Activated CD4-positive, alpha-beta memory T cell treated with anti-CD3 and anti-CD28 coated beads, Interleukin-2, amount 10 ng/mL, durations not matched to agents 7 days and 5 days (primary cell): ENCODE measurements around the gene ZNF438. TPM values are rescaled to one million over a fixed set of nuclear protein-coding genes. Genes with fewer than 3 reads are reported as not detected.
"Not testable (repeated sequence)": the region's sequence is repeated elsewhere in the genome, so short reads cannot be mapped to it uniquely, and the experiment has no call there.

Source experiments
- CTCF ChIA-PET: fragments of 350-600 bp; sonication (Branson Sonifier 250); formaldehyde crosslinking; loops from one replicate; lab custom pipeline; 2021; ENCODE audit warnings: antibody characterized with exemption, inconsistent platforms; lab: Charles Lee
- POLR2A ChIA-PET: fragments of 350-600 bp; sonication (Branson Sonifier 250); formaldehyde crosslinking; loops from one replicate; lab custom pipeline; 2021; ENCODE audit warnings: antibody characterized with exemption; lab: Charles Lee
- DNase-seq: peaks from one replicate; pipeline ENCODE4 v3.0.0-alpha.2; 2020
- H3K27ac Mint-ChIP-seq: one replicate; pipeline ENCODE4 v1.8.0; 2021; ENCODE audit warnings: mild to moderate bottlenecking, mixed read lengths
- H3K27me3 Mint-ChIP-seq: one replicate; pipeline ENCODE4 v1.8.0; 2021; ENCODE audit warnings: mixed read lengths
- H3K36me3 Mint-ChIP-seq: one replicate; pipeline ENCODE4 v1.8.0; 2021; ENCODE audit warnings: low read depth, mixed read lengths
- H3K4me1 Mint-ChIP-seq: one replicate; pipeline ENCODE4 v1.8.0; 2021; ENCODE audit warnings: mixed read lengths
- H3K4me3 Mint-ChIP-seq: one replicate; pipeline ENCODE4 v1.8.0; 2021; ENCODE audit warnings: mild to moderate bottlenecking, mixed read lengths
- H3K9me3 Mint-ChIP-seq: one replicate; pipeline ENCODE4 v1.8.0; 2021; ENCODE audit warnings: mixed read lengths
- total RNA-seq, 2 experiments: library from RNA; stranded (reverse); gene quantifications; one replicate each; pipeline ENCODE4 v1.2.3, GENCODE V29; 2021

The ZNF438 gene
- total RNA-seq, 2 experiments from 2014 or later: 6.3 to 6.5 TPM

DNA sequence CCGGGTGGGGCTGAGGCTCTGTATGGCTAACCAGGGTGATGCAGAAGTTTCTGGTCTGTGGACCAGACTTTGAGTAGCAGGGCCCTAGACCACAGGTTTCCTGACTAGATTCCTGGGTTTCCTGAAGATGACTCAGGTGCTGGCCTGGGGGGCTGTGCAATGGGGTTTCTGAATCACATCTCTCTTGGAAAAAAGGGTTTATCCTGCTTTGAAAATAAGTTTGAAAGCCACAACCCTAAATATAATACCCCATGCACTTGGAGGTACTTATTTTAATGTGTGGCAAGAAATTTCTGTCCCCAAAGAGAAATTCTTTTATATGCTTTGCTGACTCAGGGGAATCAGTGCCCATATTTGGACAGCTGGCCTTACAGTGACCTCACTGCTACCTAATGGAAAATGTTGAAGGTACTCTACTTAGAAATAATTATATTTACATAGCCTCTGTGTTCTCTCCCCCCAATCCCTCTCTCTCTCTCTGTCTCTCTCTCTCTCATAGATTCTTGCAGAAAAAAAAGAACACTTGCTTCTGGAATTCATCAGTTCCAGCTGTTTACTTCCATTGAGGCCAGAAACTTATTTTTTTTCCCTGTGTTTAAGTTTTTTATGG lies 217.7 kb downstream of the ZNF438 start:
- Mint-ChIP-seq H3K27me3 (no peaks in the 10 kb centered on the region), H3K4me1 (peaks cover 32% of the 10 kb centered on the region), H3K27ac (no peak overlapping the region), H3K36me3 (no peaks in the 10 kb centered on the region), H3K4me3 (no peak overlapping the region), H3K9me3 (no peaks in the 10 kb centered on the region)
- DNase-seq: no peak
- CTCF ChIA-PET: no interaction called here
- POLR2A ChIA-PET: no interaction called here

DNA sequence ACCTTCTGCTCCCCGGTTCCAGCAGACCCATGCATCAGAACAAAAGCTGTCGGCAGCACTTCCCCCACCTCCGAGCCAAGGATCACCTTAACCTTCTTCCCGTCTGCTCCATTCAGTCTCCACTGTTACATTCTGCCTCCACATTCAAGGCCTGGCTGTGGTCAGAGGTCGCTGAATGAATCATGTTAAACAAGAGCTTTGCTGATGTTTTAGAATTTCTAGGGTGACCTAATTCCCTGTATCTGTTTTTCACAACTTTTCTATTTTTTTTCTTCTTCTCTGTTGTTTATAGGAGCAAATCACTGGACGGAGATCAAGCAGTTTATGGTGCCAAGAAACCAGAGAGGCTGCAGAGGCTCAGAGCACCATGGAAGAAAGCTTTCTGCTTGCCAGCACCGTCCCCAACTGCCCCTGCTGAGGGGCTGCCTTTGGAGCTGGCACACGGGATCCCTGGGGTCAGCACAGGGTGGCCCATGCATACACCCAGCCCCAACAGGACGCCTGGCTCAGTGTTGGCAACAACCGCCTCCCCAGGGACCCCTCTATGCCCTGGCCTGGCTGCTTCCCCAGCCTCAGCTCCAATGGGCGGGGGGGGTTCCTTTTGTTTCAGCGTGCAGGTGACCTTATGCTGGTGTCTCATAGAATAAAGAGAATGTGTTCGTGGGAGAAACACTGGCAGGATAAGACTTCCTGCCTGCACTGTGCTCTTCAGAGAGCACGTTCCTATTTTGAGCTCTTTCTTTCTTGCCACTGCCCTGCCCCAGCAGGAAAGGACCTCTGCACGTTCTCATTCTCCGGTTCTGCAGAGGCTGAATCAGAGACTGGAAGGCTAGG lies 219.4 kb downstream of the ZNF438 start:
- no peaks in the 10 kb centered on the region for H3K27me3 Mint-ChIP-seq
- no peaks in the 10 kb centered on the region for H3K9me3 Mint-ChIP-seq
- no peaks in the 10 kb centered on the region for H3K36me3 Mint-ChIP-seq
- H3K4me1 Mint-ChIP-seq: peaks cover 32% of the 10 kb centered on the region
- ChIA-PET POLR2A (interaction anchor here (1.0 kb wide), 1 partner anchor 130 kb away, joined by 4 read pairs; no protein-coding TSS in a partner anchor), CTCF (interaction anchor here (0.7 to 1.6 kb wide), 3 partner anchors 28 to 1023 kb away, joined by 3 to 6 read pairs (median 4); no protein-coding TSS in a partner anchor)
- no peak for DNase-seq
- peak overlapping the region; percentile 56 for H3K27ac Mint-ChIP-seq
- no peak overlapping the region for H3K4me3 Mint-ChIP-seq

DNA sequence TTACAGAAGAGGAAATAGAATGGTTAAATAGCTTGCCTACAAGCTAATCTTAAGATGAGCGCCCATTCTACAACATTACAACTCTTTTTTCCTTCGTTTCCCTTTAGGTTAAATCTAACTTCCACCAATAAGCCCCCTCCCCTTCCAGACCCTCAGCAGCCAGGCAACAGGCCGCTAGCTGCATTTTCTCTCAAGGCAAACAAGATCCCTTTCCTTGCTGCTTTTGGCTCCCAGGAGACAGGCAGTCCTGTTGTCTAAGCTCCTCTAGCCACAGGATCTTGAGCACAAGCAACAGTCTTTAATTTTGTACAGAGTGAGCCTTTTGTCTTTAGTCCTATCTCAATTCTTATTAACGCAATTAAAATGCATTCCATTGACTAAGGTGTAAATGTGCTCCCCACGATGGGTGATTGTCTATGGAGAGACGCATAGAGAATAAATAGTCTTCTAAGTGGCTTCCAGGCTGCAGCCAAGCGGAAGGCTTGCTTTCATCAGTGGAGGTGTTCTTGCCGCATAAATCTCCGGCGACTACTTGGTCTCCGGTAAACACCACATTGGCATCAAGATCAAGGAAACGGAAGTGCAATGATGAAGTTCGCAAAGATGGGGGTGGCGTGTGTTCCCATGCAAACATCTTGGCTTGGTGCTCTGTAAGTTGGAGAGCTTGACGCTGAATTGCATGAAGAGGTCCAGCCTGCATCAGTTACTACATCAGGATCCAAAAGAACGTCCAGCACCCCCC lies 220.2 kb downstream of the ZNF438 start:
- no peaks in the 10 kb centered on the region for H3K9me3 Mint-ChIP-seq
- H3K4me3 Mint-ChIP-seq: no peak overlapping the region
- POLR2A ChIA-PET: no interaction called here
- H3K36me3 Mint-ChIP-seq: no peaks in the 10 kb centered on the region
- CTCF ChIA-PET: interaction anchor here (0.7 to 0.8 kb wide), 2 partner anchors 27 to 1024 kb away, joined by 4 read pairs; no protein-coding TSS in a partner anchor
- H3K27ac Mint-ChIP-seq: peak overlapping the region; percentile 56
- DNase-seq: no peak
- H3K27me3 Mint-ChIP-seq: no peaks in the 10 kb centered on the region
- H3K4me1 Mint-ChIP-seq: peaks cover 32% of the 10 kb centered on the region

DNA sequence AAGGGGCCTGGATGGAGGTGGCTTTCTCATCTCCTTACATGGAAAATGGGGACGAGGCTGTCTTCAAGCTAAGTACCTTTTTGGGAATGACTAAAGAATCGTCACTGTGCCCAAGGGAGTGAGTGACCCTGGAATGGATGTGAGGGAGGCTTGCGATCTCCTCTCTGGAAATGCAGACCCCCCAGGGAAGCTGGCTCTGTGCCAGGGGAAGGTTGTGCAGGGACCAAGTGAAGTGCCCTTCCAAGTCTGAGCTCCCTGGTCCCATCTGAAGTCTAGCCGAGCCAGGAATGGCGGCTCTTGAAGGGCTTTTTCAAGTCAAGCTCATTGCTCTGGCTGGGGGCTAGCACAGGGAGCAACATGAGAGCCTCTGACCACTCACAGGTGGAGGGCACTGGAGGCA lies 221.2 kb downstream of the ZNF438 start:
- Mint-ChIP-seq H3K27ac (no peak overlapping the region), H3K9me3 (no peaks in the 10 kb centered on the region), H3K36me3 (no peaks in the 10 kb centered on the region), H3K4me3 (no peak overlapping the region), H3K4me1 (peaks cover 32% of the 10 kb centered on the region), H3K27me3 (no peaks in the 10 kb centered on the region)
- ChIA-PET POLR2A (no interaction called here), CTCF (interaction anchor here (1.1 to 1.4 kb wide), 2 partner anchors 8 to 139 kb away, joined by 3 read pairs; no protein-coding TSS in a partner anchor)
- no peak for DNase-seq

DNA sequence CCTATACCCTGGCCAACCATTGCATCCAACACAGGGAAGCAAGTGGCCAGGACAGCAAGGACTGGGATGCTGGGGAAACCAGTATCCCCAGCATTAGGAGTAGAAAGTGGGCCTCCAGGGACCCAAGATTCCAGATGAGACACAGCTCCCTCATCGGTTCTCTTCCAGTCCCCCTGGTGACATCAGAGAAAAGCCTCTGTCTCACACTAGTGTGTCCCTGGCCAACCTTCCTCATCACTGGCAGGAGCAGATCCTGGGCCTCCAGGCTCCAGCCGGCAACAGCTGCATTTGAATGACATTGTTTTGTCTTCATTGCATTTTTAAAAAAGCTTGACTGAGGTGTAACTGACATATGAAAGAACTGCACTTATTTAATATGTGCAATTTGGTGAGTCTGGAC lies 224.8 kb downstream of the ZNF438 start:
- no peaks in the 10 kb centered on the region for H3K9me3 Mint-ChIP-seq
- H3K36me3 Mint-ChIP-seq: no peaks in the 10 kb centered on the region
- CTCF ChIA-PET: no interaction called here
- POLR2A ChIA-PET: interaction anchor here (0.9 kb wide), 1 partner anchor 14 kb away, joined by 3 read pairs; no protein-coding TSS in a partner anchor
- DNase-seq: no peak
- no peaks in the 10 kb centered on the region for H3K27me3 Mint-ChIP-seq
- no peak overlapping the region for H3K27ac Mint-ChIP-seq
- no peak overlapping the region for H3K4me3 Mint-ChIP-seq
- H3K4me1 Mint-ChIP-seq: peaks cover 8% of the 10 kb centered on the region

DNA sequence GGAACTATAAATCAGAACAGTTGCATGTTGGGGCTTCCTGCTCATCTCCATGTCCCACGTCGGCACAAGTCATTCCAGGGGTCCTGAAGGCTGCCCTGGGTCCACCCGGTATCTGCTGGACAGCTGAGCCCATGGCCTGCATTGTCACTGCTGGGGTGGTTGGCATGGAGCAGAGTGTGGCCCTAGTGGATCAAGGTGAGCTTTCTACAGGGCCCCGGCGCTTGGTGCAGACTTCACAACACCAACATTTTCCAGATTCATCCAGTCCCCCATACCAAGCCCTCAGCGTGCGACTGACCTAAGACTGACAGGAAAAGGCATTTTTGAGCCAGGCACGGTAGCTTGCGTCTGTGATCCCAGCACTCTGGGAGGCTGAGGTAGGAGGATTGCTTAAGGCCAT lies 226.6 kb downstream of the ZNF438 start:
- H3K4me1 Mint-ChIP-seq: no peaks in the 10 kb centered on the region
- no peak for DNase-seq
- ChIA-PET CTCF (no interaction called here), POLR2A (interaction anchor here (1.9 kb wide), 1 partner anchor 227 kb away, joined by 4 read pairs; the partner anchor contains the start of gene ZNF438)
- no peaks in the 10 kb centered on the region for H3K27me3 Mint-ChIP-seq
- no peaks in the 10 kb centered on the region for H3K9me3 Mint-ChIP-seq
- no peaks in the 10 kb centered on the region for H3K36me3 Mint-ChIP-seq
- H3K4me3 Mint-ChIP-seq: no peak overlapping the region
- H3K27ac Mint-ChIP-seq: no peak overlapping the region

DNA sequence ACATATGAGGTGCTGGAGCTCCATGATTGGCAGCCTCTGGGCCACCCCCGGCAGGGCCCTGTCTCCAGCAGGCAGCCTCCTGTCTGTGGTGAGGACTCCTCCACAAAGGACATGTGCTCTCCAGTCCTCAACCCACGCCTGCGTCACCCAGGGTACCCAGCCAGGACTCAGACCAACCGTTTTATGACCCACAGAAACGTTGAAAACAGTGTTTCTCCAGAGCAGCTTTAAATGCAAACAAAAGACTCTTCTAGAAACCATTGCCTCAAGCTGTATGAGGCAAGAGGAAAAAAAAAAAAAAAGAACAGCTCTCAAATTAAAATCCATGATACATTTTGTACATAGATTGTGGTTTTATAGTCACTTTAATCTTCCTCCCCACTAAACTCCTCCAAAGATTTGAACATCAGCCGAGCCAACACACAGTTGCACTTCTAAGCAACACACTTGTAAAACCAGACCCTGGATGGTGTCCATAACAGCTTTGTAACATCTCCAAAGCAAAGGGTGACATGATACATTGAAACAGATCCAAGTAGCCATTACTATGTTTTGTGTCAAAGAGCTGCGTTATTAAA lies 227.1 kb downstream of the ZNF438 start:
- POLR2A ChIA-PET: interaction anchor here (1.9 kb wide), 1 partner anchor 227 kb away, joined by 4 read pairs; the partner anchor contains the start of gene ZNF438
- no peaks in the 10 kb centered on the region for H3K4me1 Mint-ChIP-seq
- no peaks in the 10 kb centered on the region for H3K9me3 Mint-ChIP-seq
- no peak for DNase-seq
- H3K27me3 Mint-ChIP-seq: no peaks in the 10 kb centered on the region
- no peak overlapping the region for H3K27ac Mint-ChIP-seq
- CTCF ChIA-PET: no interaction called here
- no peaks in the 10 kb centered on the region for H3K36me3 Mint-ChIP-seq
- H3K4me3 Mint-ChIP-seq: no peak overlapping the region

DNA sequence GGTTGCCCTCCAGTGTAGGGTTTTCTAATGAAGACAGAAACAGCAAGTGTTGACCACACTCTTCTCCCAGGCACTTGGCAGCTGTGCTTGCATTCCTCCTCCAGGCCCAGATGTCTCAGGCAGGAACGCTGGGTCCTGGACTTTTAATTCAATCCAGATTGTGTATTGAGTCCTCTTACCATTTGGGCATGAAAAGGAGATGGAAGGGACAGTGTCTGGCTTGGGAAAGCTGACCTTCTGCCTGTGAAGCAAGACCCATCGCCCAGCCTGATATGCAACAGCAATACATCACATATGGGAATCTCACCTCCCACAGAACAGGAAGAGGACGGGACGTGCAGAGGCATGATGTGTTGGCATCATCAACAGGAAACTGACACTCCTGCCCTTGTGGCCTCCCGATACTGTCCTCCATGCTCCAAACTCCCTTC lies 227.8 kb downstream of the ZNF438 start:
- H3K9me3 Mint-ChIP-seq: no peaks in the 10 kb centered on the region
- H3K4me1 Mint-ChIP-seq: no peaks in the 10 kb centered on the region
- POLR2A ChIA-PET: interaction anchor here (1.9 kb wide), 1 partner anchor 228 kb away, joined by 4 read pairs; the partner anchor contains the start of gene ZNF438
- H3K27me3 Mint-ChIP-seq: no peaks in the 10 kb centered on the region
- no peak overlapping the region for H3K4me3 Mint-ChIP-seq
- DNase-seq: no peak
- CTCF ChIA-PET: no interaction called here
- no peaks in the 10 kb centered on the region for H3K36me3 Mint-ChIP-seq
- H3K27ac Mint-ChIP-seq: no peak overlapping the region

DNA sequence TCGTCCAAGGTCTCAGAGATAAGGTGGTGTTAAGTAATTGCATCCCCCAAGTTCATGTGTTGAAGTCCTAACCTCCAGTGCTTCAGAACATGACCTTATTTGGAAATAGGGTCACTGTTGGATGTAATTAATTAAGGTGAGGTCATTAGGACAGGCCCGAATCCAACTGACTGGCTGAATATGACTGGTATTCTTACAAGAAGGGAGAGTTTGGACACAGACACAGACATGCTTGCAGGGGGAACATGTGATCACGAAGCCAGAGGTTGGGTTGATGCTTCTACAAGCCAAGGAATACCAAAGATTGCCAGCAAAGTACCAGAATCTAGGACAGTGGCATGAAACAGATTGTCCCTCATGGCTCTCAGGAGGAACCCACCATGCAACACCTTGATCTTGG lies 228.6 kb downstream of the ZNF438 start:
- POLR2A ChIA-PET: no interaction called here
- no peaks in the 10 kb centered on the region for H3K9me3 Mint-ChIP-seq
- H3K4me1 Mint-ChIP-seq: no peaks in the 10 kb centered on the region
- no peaks in the 10 kb centered on the region for H3K27me3 Mint-ChIP-seq
- H3K27ac Mint-ChIP-seq: no peak overlapping the region
- H3K36me3 Mint-ChIP-seq: no peaks in the 10 kb centered on the region
- CTCF ChIA-PET: no interaction called here
- no peak for DNase-seq
- no peak overlapping the region for H3K4me3 Mint-ChIP-seq

DNA sequence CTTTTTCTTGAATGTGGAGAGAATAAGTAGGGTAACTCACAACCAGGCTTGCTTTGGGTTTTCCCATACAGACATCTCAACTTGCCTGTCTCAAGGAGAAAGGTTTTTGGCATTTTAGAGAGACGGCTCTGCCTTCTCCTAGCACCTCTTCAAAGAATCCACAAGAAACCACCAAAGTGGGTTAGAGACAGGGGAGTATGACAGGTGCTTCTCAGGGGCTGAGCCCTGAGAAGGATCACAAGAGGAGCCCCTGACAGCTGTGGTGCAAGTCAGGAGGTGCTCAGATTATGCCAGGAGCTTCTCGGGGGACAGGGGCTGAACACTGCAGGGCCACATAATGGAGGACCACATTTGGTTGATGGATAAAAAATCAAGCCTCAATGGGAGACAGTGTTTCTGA lies 231.3 kb downstream of the ZNF438 start:
- DNase-seq: no peak
- H3K27ac Mint-ChIP-seq: no peak overlapping the region
- ChIA-PET CTCF (no interaction called here), POLR2A (no interaction called here)
- no peaks in the 10 kb centered on the region for H3K4me1 Mint-ChIP-seq
- H3K27me3 Mint-ChIP-seq: no peaks in the 10 kb centered on the region
- no peaks in the 10 kb centered on the region for H3K36me3 Mint-ChIP-seq
- H3K4me3 Mint-ChIP-seq: no peak overlapping the region
- H3K9me3 Mint-ChIP-seq: no peaks in the 10 kb centered on the region

DNA sequence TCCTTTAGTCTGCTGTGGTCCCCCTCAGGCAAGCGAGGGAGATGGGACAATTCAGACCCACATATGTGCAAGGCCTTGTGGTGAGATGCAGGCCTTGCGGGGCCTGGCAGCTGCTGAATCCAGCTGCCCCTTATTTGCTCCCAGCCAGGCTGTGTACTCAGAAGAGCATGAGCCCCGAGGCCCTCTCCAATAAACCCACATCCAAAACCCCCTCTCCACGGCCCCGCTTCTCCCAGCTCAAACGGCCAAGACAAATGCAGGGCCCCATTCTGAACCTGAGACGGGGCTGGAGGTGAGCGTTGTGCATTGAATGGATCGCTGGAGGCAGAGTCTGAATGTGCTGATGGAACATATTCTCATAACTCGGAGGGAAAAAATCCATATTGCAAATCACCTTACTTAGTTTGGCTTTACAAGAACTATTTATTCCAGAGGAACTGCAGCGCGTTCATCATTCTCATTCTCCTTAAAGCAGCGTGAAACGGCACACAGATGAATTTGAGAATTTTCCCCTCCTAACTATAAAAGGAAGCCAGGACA lies 232.9 kb downstream of the ZNF438 start:
- H3K9me3 Mint-ChIP-seq: peaks cover 2% of the 10 kb centered on the region
- no peak overlapping the region for H3K4me3 Mint-ChIP-seq
- no peak for DNase-seq
- H3K36me3 Mint-ChIP-seq: no peaks in the 10 kb centered on the region
- no peaks in the 10 kb centered on the region for H3K4me1 Mint-ChIP-seq
- no peaks in the 10 kb centered on the region for H3K27me3 Mint-ChIP-seq
- CTCF ChIA-PET: no interaction called here
- POLR2A ChIA-PET: no interaction called here
- no peak overlapping the region for H3K27ac Mint-ChIP-seq

DNA sequence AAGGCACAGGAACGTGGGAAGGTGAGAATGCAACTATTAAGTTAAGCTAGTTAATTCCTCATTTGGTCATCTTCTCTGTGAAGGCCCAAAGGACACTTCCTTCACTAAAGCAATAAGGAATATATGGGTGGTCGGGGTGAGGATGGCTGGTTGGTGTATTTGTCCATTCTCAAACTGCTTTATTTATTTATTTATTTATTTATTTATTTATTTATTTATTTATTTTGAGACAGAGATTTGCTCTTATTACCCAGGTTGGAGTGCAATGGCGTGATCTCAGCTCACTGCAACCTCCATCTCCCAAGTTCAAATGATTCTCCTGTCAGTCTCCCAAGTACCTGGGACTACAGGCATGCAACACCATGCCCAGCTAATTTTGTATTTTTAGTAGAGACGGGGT lies 236.6 kb downstream of the ZNF438 start:
- CTCF ChIA-PET, POLR2A ChIA-PET: not testable (repeated sequence)
- H3K4me1 Mint-ChIP-seq: peaks cover 26% of the 10 kb centered on the region

More for the DNA sequence above, 236.6 kb downstream of the ZNF438 start:
- H3K4me3 Mint-ChIP-seq, H3K9me3 Mint-ChIP-seq, DNase-seq, H3K27me3 Mint-ChIP-seq, H3K36me3 Mint-ChIP-seq, H3K27ac Mint-ChIP-seq: not testable (repeated sequence)
